OCI-LY7 (cell line): ENCODE measurements around the gene ERFE. TPM values are rescaled to one million over a fixed set of nuclear protein-coding genes. Genes with fewer than 3 reads are reported as not detected.
A peak's percentile ranks its signal among the peaks of the same experiment; 100 is the strongest.

Source experiments
- BruUV-seq: library from RNA; stranded (reverse); fragments of 400-500 nt; replicated peaks from 2 replicates; lab custom pipeline; 2021; lab: Mats Ljungman, UMichigan
- CTCF ChIA-PET: fragments of 300-600 bp; sonication (Branson Sonifier 250); formaldehyde crosslinking; loops from one replicate; lab custom pipeline; 2022; ENCODE audit warnings: antibody characterized with exemption; ENCODE audit not compliant: unreplicated experiment; lab: Charles Lee
- POLR2A ChIA-PET: fragments of 300-600 bp; sonication (Branson Sonifier 250); formaldehyde crosslinking; loops from one replicate; lab custom pipeline; 2022; ENCODE audit warnings: antibody characterized with exemption; lab: Charles Lee
- DNase-seq: peaks from one replicate; pipeline ENCODE4 v3.0.0-alpha.2; 2015; ENCODE audit warnings: low spot score
- H2AFZ ChIP-seq: fragments of 200-600 bp; sonication (generic), shearing (Covaris generic); 2 replicates; pipeline ENCODE4 v1.6.1; 2014; ENCODE audit warnings: mild to moderate bottlenecking, antibody characterized with exemption, low read length, moderate library complexity
- H3K27ac ChIP-seq: fragments of 200-600 bp; sonication (generic); 2 replicates; pipeline ENCODE4 v1.5.1; 2014; ENCODE audit warnings: mixed run types, low read depth, mild to moderate bottlenecking, moderate library complexity, low read length, inconsistent platforms; ENCODE audit not compliant: poor library complexity, severe bottlenecking
- H3K36me3 ChIP-seq: fragments of 200-600 bp; sonication (generic); 2 replicates; pipeline ENCODE4 v1.6.1; 2014; ENCODE audit warnings: mild to moderate bottlenecking, antibody characterized with exemption, low read length, moderate library complexity, mixed read lengths; ENCODE audit not compliant: insufficient read depth
- H3K4me1 ChIP-seq: fragments of 200-600 bp; sonication (generic); 2 replicates; pipeline ENCODE4 v1.5.1; 2014; ENCODE audit warnings: mild to moderate bottlenecking, low read length; ENCODE audit not compliant: insufficient read depth, poor library complexity, severe bottlenecking
- H3K4me2 ChIP-seq: fragments of 200-600 bp; sonication (generic); 2 replicates; pipeline ENCODE4 v1.6.1; 2014; ENCODE audit warnings: mild to moderate bottlenecking, low read length
- H3K4me3 ChIP-seq: fragments of 200-600 bp; sonication (generic); 2 replicates; pipeline ENCODE4 v1.5.1; 2014; ENCODE audit warnings: mild to moderate bottlenecking, low read depth, low read length; ENCODE audit not compliant: poor library complexity, severe bottlenecking
- H3K79me2 ChIP-seq: fragments of 200-600 bp; sonication (generic); 2 replicates; pipeline ENCODE4 v1.6.1; 2016; ENCODE audit warnings: low read depth, mild to moderate bottlenecking, low read length, moderate library complexity, mixed read lengths; ENCODE audit not compliant: insufficient read depth
- H3K9me2 ChIP-seq: fragments of 200-600 bp; sonication (generic); 2 replicates; pipeline ENCODE4 v1.6.1; 2016; ENCODE audit warnings: mild to moderate bottlenecking, low read length, mixed read lengths; ENCODE audit not compliant: insufficient read depth
- H3K9me3 ChIP-seq: fragments of 200-600 bp; sonication (generic); 2 replicates; pipeline ENCODE4 v1.6.1; 2014; ENCODE audit warnings: mild to moderate bottlenecking, mixed run types, low read length, mixed read lengths
- H4K20me1 ChIP-seq: fragments of 200-600 bp; sonication (generic); 2 replicates; pipeline ENCODE4 v1.6.1; 2014; ENCODE audit warnings: mild to moderate bottlenecking, antibody characterized with exemption, low read length, moderate library complexity, mixed read lengths; ENCODE audit not compliant: insufficient read depth
- EZH2phosphoT487 ChIP-seq: fragments of 200-600 bp; sonication (generic); IDR thresholded peaks from 2 replicates; pipeline ENCODE4 v1.6.1; 2018; ENCODE audit warnings: low read depth, borderline replicate concordance, mild to moderate bottlenecking, mixed run types, antibody characterized with exemption, low read length, moderate library complexity, mixed read lengths
- intact Hi-C: fragments of 100-400 bp; cut with micrococcal nuclease; formaldehyde crosslinking; loops from one replicate; pipeline ENCODE4 v1.10.0; 2022; ENCODE audit not compliant: unreplicated experiment
- total RNA-seq, 2 experiments: library from RNA; depleted of rRNA in 1 of 2; stranded (reverse); fragments of >200 nt in 1 of 2; shearing (Covaris generic) in 1 of 2; gene quantifications; 2 replicates each; pipeline ENCODE4 v1.2.3, GENCODE V29; 2014 to 2022
- TF ChIP-seq, protein P1 (sequence below): fragments of 200-600 bp; sonication (generic); conservative IDR thresholded peaks from 2 replicates; pipeline ENCODE4 v1.5.1; 2014; ENCODE audit warnings: mild to moderate bottlenecking, antibody characterized with exemption, low read length, moderate library complexity, mixed read lengths

ERFE gene
- total RNA-seq, 2 experiments from 2014 or later: 8.2 to 10.2 TPM

DNA sequence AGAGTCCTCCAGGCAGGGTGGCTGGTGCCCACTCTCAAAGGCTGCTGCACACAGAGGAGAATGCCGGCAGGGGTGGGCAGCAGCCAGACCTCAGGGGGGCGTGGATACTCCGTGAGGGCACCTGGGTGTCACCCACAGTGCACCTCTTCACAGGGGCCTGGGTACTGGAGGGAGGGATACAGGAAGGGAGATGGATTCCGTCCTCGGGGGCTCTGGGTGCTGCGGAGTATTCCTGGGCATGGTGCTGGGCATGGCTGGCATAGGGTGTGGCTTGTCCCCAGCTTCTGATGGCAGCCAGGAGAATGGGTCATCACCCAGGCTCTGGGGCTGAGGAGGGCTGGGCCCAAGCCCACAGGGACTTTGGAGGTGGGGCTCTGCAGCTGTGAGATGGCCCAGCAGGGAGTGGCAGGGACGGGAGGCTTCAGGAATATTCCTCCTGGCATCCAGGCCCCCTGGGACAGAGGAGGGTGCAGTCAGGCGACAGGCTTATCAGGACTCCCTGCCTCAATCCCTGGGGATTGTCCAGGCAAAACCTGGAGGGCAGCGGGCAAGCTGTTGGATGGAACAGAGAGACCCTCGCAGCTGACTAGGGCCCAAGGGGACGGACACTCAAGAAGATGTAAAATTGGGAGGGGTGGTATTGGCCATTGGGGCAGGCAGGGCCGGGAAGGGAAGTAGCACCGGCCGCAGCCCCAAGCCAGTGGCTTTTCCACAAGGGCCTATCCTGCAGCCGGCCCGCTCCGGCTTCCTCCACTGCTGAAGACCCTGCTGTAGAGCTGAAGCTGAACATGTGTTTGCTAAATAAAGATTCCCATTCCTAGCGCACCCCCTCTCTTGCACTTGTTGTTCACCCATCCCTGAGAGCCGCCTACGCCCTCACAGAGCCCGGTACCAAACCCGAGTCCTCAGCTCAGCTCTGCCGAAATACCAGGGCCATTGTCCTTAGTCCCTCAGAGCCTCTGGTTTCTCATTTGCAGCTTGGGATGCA is 26.0 kb upstream of the ERFE start:
- H3K4me1 ChIP-seq: no peaks in the 10 kb centered on the region
- H3K4me2 ChIP-seq: no peak overlapping the region
- H3K79me2 ChIP-seq: no peaks in the 10 kb centered on the region
- ChIA-PET POLR2A (interaction anchor here (1.0 kb wide), 1 partner anchor 24 kb away, joined by 6 read pairs; no protein-coding TSS in a partner anchor), CTCF (no interaction called here)
- H4K20me1 ChIP-seq: no peaks in the 10 kb centered on the region
- no peak for DNase-seq
- TF ChIP-seq, protein P1, sequence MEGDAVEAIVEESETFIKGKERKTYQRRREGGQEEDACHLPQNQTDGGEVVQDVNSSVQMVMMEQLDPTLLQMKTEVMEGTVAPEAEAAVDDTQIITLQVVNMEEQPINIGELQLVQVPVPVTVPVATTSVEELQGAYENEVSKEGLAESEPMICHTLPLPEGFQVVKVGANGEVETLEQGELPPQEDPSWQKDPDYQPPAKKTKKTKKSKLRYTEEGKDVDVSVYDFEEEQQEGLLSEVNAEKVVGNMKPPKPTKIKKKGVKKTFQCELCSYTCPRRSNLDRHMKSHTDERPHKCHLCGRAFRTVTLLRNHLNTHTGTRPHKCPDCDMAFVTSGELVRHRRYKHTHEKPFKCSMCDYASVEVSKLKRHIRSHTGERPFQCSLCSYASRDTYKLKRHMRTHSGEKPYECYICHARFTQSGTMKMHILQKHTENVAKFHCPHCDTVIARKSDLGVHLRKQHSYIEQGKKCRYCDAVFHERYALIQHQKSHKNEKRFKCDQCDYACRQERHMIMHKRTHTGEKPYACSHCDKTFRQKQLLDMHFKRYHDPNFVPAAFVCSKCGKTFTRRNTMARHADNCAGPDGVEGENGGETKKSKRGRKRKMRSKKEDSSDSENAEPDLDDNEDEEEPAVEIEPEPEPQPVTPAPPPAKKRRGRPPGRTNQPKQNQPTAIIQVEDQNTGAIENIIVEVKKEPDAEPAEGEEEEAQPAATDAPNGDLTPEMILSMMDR: no peak
- TF ChIP-seq EZH2phosphoT487: no peak
- H3K36me3 ChIP-seq: no peaks in the 10 kb centered on the region
- H3K9me2 ChIP-seq: no peaks in the 10 kb centered on the region
- BruUV-seq: no TSS peak
- no peak overlapping the region for H3K4me3 ChIP-seq
- H2AFZ ChIP-seq: no peak overlapping the region
- intact Hi-C loops: no loop called here
- no peaks in the 10 kb centered on the region for H3K9me3 ChIP-seq
- H3K27ac ChIP-seq: no peak overlapping the region

DNA sequence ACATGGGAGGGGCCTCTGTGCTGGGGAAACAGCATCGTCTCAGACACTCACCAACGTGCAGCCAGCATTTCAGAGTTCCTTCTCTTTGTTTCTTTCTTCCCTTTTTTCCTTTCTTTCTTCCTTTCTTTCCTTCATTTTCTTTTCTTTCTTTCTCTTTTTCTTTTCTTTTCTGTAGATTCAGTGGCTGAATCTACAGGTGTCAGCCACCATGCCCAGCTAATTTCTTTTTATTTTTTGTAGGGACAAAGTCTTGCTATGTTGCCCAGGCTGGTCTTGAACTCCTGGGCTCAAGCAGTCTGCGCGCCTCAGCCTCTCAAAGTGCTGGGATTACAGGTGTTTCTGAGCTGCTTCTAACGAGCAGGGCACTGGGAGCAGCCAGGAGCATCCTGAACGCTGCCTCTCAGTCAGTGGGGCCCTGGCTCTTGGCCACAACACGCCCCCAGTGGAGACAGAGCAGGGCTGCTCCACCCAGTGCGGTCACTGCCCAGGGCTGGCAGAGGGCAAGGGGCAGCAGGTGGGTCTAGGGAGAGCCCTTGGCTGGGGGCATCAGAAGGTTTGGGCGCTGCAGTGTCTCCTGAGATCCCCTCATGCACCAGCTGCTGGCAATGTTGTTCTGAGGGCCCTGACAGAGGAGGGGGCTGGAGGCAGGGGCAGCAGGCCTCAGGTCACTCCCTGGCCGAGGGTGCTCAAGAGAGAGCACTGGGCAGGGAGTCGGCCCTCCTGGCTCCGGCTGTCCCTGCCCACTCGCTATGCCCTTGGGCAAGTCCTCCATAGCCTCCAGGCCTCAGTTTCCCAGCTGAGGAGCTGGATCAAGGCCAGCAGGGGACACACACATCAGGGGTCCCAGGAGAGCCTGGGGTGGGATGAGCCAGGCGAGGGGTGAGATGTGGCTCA is 25.0 kb upstream of the ERFE start:
- POLR2A ChIA-PET: interaction anchor here (1.0 kb wide), 1 partner anchor 25 kb away, joined by 6 read pairs; no protein-coding TSS in a partner anchor
- Histone ChIP-seq H3K36me3 (no peaks in the 10 kb centered on the region), H3K9me3 (no peaks in the 10 kb centered on the region), H3K4me2 (no peak overlapping the region), H3K4me1 (peaks cover 8% of the 10 kb centered on the region), H2AFZ (no peak overlapping the region), H3K9me2 (no peaks in the 10 kb centered on the region), H4K20me1 (no peaks in the 10 kb centered on the region), H3K79me2 (no peaks in the 10 kb centered on the region), H3K4me3 (no peak overlapping the region), H3K27ac (no peak overlapping the region)
- no peak for DNase-seq
- no peak for TF ChIP-seq EZH2phosphoT487
- TF ChIP-seq, protein P1: peak; percentile 33; the same call in 1 of the 2 replicates
- BruUV-seq: no TSS peak
- CTCF ChIA-PET: no interaction called here
- intact Hi-C loops: no loop called here
